ENCODE data around the gene CIBAR2. TPM values are rescaled to one million over a fixed set of nuclear protein-coding genes. Genes with fewer than 3 reads are reported as not detected.

CIBAR2 gene
- total RNA-seq, 1 experiment from 2014 or later, result not detected

- Mint-ChIP-seq H3K27ac (peak overlapping the region in 1 of 3 experiments; percentile 88; a peak in 1 of 7 replicates), H3K4me3 (no peak overlapping the region), H3K36me3 (ENCODE audit: insufficient read depth in 1 of 3, low read depth in 3 of 3) (no peaks in the 10 kb centered on the region), H3K27me3 (ENCODE audit: low read depth) (peaks cover 52% of the 10 kb centered on the region), H3K4me1 (peaks cover 14 to 16% of the 10 kb centered on the region in 2 experiments), H3K9me3 (no peaks in the 10 kb centered on the region)
- no peaks in the 10 kb centered on the region for H3K27me3 ChIP-seq (ENCODE audit: insufficient read depth, low read length)
- no peak overlapping the region for H2BK20ac ChIP-seq (ENCODE audit: low read depth, low read length, poor library complexity, severe bottlenecking)
- no peaks in the 10 kb centered on the region for H4K20me1 ChIP-seq (ENCODE audit: control insufficient read depth, insufficient read depth, insufficient read length)
- H4K91ac ChIP-seq (ENCODE audit: insufficient read length, low read depth, low read length), result no peak overlapping the region
- no peaks in the 10 kb centered on the region for H3K9me3 ChIP-seq (ENCODE audit: control insufficient read depth, low read depth, low read length)
- no peak overlapping the region for H3K18ac ChIP-seq (ENCODE audit: insufficient read length, low read depth, low read length)
- no peak overlapping the region for H2AFZ ChIP-seq (ENCODE audit: low read length)
- no peak overlapping the region for H3K27ac ChIP-seq (ENCODE audit: insufficient read length, low read depth, low read length)
- H3K56ac ChIP-seq (ENCODE audit: insufficient read length, low read depth, low read length), result no peak overlapping the region
- whole genome bisulfite sequencing (ENCODE audit: extremely low coverage, insufficient read length, low lambda C conversion rate), result no CpG with 5 or more reads among the region's 12 CpGs
- H3K9ac ChIP-seq (ENCODE audit: extremely low read depth, insufficient read length, low read length), result no peak overlapping the region
- H3K23ac ChIP-seq (ENCODE audit: insufficient read length, low read depth, low read length), result no peak overlapping the region
- H3K79me1 ChIP-seq (ENCODE audit: insufficient read depth, low read depth, low read length, poor library complexity, severe bottlenecking), result no peaks in the 10 kb centered on the region
- no peak overlapping the region for H4K8ac ChIP-seq (replicated peaks; ENCODE audit: insufficient read length, low read depth, low read length)
- no peaks in the 10 kb centered on the region for H3K23me2 ChIP-seq (ENCODE audit: insufficient read length, low read depth, low read length, poor library complexity, severe bottlenecking)
- no peak overlapping the region for H2BK15ac ChIP-seq (ENCODE audit: low read depth, low read length)
- no peak overlapping the region for H3T11ph ChIP-seq (ENCODE audit: low read length)
- no peak overlapping the region for H4K5ac ChIP-seq (ENCODE audit: insufficient read length, low read depth, low read length)
- no peak overlapping the region for H2AK5ac ChIP-seq (ENCODE audit: insufficient read length, low read length)
- H3K14ac ChIP-seq (ENCODE audit: insufficient read depth, low read length), result no peak overlapping the region; the same call in 1 of the 2 replicates
- H3K79me2 ChIP-seq (ENCODE audit: insufficient read depth, low read length), result no peaks in the 10 kb centered on the region
- no peak overlapping the region for H3K4me2 ChIP-seq (ENCODE audit: insufficient read depth, insufficient read length, low read length)
- no peak for TF ChIP-seq CTCF (conservative IDR thresholded peaks at IDR 0.05)
- no peak overlapping the region for H3K4ac ChIP-seq (ENCODE audit: low read depth, low read length)
- no peaks in the 10 kb centered on the region for H3K4me1 ChIP-seq (ENCODE audit: insufficient read depth, low read length)
- no peak overlapping the region for H2BK12ac ChIP-seq (ENCODE audit: insufficient read length, low read depth, low read length)
- DNase-seq, result no peak
- H2BK120ac ChIP-seq (ENCODE audit: low read depth, low read length, poor library complexity, severe bottlenecking), result no peak overlapping the region
- H2BK5ac ChIP-seq (ENCODE audit: insufficient read length, low read length), result no peak overlapping the region
These were observed 18.0 kb downstream of the CIBAR2 start for GRCh38 chr16:85094176-85094805.

Measured in H9 (cell line).